HEK293 (cell line): ENCODE results near the gene TSC2.
"Not testable (repeated sequence)": the region's sequence is repeated elsewhere in the genome, so short reads cannot be mapped to it uniquely, and the experiment has no call there.

Experiments used
- CTCF ChIA-PET: fragments of 350-600 bp; formaldehyde crosslinking; extraction: SDS; loops from one replicate; lab custom pipeline; 2021; ENCODE audit warnings: antibody characterized with exemption; lab: Yijun Ruan, JAX
- POLR2A ChIA-PET: fragments of 300-600 bp; formaldehyde crosslinking; extraction: SDS; loops from one replicate; lab custom pipeline; 2020; ENCODE audit warnings: antibody characterized with exemption, inconsistent platforms; lab: Yijun Ruan, JAX
- H3K27ac ChIP-seq: fragments of 200-500 bp; sonication (Bioruptor generic); 2 replicates; pipeline ENCODE4 v1.5.1; 2014; ENCODE audit warnings: low read depth, low read length, control low read depth, inconsistent platforms; ENCODE audit errors: extremely low read depth
- H3K36me3 ChIP-seq, 2 experiments: fragments of 200-500 bp in 1 of 2; sonication (Bioruptor generic) in 1 of 2; 1 replicate in 1 of 2; 2 replicates in 1 of 2; pipeline ENCODE4 v1.5.1; 2014 to 2017; ENCODE audit warnings: inconsistent platforms in 2 of 2, low read length in 2 of 2; ENCODE audit not compliant: control insufficient read depth in 2 of 2, insufficient read depth in 1 of 2
- H3K4me1 ChIP-seq: fragments of 200-500 bp; sonication (Bioruptor generic); 2 replicates; pipeline ENCODE4 v1.5.1; 2014; ENCODE audit warnings: mild to moderate bottlenecking, low read length, inconsistent platforms; ENCODE audit not compliant: control insufficient read depth, insufficient read depth
- H3K4me3 ChIP-seq: 2 replicates; pipeline ENCODE4 v1.5.1; 2011; ENCODE audit warnings: low read depth, mild to moderate bottlenecking, control low read depth, low read length, moderate library complexity
- H3K9me3 ChIP-seq: fragments of 200-500 bp; sonication (Bioruptor generic); 2 replicates; pipeline ENCODE4 v1.5.1; 2014; ENCODE audit warnings: low read depth, low read length, inconsistent platforms; ENCODE audit not compliant: control insufficient read depth, insufficient read depth
- SCRT1 ChIP-seq: fragments of 450-650 bp; formaldehyde crosslinking; IDR thresholded peaks from 2 replicates; pipeline ENCODE4 v1.5.1; 2016; ENCODE audit warnings: missing biosample characterization, missing genetic modification characterization, borderline replicate concordance
- ZBTB8A ChIP-seq: fragments of 450-650 bp; formaldehyde crosslinking; IDR thresholded peaks from 2 replicates; pipeline ENCODE4 v1.5.1; 2016; ENCODE audit warnings: missing biosample characterization, missing genetic modification characterization
- ZFP3 ChIP-seq: fragments of 450-650 bp; formaldehyde crosslinking; IDR thresholded peaks from 2 replicates; pipeline ENCODE4 v1.5.1; 2016; ENCODE audit warnings: low read depth, missing biosample characterization, missing genetic modification characterization
- TF ChIP-seq, protein P1 (sequence below): fragments of 450-650 bp; formaldehyde crosslinking; IDR thresholded peaks from 2 replicates; pipeline ENCODE4 v1.5.1; 2016; ENCODE audit warnings: missing biosample characterization, missing genetic modification characterization

TSC2 gene

DNA sequence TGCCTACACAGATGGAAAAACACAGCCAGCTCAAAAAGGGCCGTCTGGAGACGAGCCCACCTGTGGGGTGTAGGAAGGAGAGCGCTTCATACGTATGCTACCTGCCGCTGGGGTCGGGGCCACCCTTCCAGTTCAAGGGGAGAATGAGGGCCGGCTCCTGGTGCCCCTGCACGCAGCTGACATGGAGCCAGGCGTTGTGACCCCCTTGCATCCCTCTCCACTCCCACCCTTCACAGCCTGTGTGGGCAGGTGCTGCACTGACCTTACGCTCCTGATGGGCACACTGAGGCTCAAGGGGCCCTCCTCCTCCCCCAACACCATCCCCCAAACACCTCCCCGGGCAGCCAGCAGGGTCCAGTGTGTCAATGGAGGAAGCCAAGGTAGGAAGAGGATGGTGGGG, 77.8 kb downstream of the TSC2 start:
- not testable (repeated sequence) for H3K4me3 ChIP-seq, H3K36me3 ChIP-seq
- POLR2A ChIA-PET = interaction anchor here (0.6 to 2.3 kb wide), 2 partner anchors 30 to 81 kb away, joined by 5 to 12 read pairs; partner anchors contain the start of gene TRAF7
- TF ChIP-seq SCRT1 (tag by site-specific recombination) = peak; percentile 43; the same call in 1 of the 2 replicates
- TF ChIP-seq, all 188 proteins: peak for 1; not testable (repeated sequence) for 187
- H3K4me1 ChIP-seq, H3K9me3 ChIP-seq: not testable (repeated sequence)
- CTCF ChIA-PET = interaction anchor here (0.6 kb wide), 1 partner anchor 83 kb away, joined by 3 read pairs; no protein-coding TSS in a partner anchor
- H3K27ac ChIP-seq = peak overlapping the region; percentile 91; the same call in 1 of the 2 replicates

DNA sequence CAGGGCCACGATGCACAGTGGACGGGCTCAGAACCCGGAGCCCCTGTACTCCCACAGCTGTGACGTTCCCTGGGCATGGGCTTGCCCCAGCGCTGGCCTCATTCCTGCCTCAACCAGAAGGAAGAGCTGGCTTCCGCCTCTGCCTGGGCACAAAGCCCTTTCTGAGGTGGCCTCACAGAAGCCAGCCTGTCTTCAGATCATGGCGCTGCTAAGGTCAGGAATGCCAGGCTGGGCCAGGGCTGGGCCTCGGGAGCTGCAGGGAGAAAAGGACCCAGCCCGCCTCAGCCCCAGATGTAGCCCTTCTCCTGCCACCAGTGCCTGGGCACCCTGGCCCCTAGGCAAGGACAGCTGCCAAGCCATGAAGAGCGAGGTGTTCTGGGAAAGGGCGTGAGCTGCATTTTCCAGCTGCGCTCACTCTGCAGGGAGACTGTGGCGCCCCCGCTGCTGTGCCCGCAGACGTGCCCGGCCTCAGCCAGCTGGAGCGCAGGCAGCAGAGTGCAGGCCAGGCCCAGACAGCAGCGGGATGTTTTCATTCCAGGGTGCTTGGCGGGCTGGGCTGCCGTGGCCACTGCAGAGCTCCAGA, 78.5 kb downstream of the TSC2 start:
- not testable (repeated sequence) for H3K4me3 ChIP-seq, H3K27ac ChIP-seq, H3K9me3 ChIP-seq, H3K4me1 ChIP-seq, H3K36me3 ChIP-seq
- peak; percentile 33; the same call in 1 of the 2 replicates for TF ChIP-seq ZBTB8A (tag by site-specific recombination)
- TF ChIP-seq, protein P1, sequence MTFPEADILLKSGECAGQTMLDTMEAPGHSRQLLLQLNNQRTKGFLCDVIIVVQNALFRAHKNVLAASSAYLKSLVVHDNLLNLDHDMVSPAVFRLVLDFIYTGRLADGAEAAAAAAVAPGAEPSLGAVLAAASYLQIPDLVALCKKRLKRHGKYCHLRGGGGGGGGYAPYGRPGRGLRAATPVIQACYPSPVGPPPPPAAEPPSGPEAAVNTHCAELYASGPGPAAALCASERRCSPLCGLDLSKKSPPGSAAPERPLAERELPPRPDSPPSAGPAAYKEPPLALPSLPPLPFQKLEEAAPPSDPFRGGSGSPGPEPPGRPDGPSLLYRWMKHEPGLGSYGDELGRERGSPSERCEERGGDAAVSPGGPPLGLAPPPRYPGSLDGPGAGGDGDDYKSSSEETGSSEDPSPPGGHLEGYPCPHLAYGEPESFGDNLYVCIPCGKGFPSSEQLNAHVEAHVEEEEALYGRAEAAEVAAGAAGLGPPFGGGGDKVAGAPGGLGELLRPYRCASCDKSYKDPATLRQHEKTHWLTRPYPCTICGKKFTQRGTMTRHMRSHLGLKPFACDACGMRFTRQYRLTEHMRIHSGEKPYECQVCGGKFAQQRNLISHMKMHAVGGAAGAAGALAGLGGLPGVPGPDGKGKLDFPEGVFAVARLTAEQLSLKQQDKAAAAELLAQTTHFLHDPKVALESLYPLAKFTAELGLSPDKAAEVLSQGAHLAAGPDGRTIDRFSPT (tag by site-specific recombination) = peak; percentile 43; the same call in 1 of the 2 replicates
- POLR2A ChIA-PET = interaction anchor here (2.3 kb wide), 1 partner anchor 29 kb away, joined by 12 read pairs; the partner anchor contains the start of gene TRAF7
- CTCF ChIA-PET = interaction anchor here (0.7 kb wide), 1 partner anchor 14 kb away, joined by 3 read pairs; no protein-coding TSS in a partner anchor

DNA sequence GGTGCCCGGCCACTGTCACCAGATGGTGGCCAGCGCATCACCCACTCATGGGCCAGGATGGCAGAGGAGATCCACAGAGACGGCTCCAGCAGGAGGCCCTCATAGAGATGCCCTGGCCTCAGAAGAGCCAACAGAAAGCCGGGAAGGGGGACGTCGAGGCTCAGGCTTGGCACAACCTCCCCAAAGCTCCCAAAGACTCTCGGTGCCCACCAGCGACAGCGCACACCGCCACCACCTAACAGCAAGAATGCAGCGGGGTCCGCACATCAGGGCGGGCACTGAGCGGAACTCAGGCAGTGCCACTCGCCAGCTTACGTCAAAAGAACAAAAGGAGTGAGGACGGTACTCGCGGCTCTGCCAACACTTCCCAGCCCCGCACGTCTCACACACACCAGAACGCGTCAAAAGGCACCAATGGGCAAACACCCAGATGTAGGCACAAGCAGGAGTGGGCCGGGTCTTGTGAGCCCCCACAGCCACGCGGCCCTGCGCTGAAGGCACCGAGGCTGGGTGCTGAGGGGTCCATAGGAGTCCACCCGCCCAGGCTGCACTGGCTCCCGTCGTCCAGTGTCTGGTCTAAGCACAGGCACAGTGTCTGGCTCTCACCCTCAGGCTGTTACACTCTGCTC, 79.3 kb downstream of the TSC2 start:
- H3K4me1 ChIP-seq = not testable (repeated sequence)
- CTCF ChIA-PET = interaction anchor here (0.7 kb wide), 1 partner anchor 14 kb away, joined by 3 read pairs; no protein-coding TSS in a partner anchor
- TF ChIP-seq ZBTB8A (tag by site-specific recombination) (peak; percentile 57; the same call in 1 of the 2 replicates), ZFP3 (tag by site-specific recombination) (peak; percentile 69; the same call in 1 of the 2 replicates)

DNA sequence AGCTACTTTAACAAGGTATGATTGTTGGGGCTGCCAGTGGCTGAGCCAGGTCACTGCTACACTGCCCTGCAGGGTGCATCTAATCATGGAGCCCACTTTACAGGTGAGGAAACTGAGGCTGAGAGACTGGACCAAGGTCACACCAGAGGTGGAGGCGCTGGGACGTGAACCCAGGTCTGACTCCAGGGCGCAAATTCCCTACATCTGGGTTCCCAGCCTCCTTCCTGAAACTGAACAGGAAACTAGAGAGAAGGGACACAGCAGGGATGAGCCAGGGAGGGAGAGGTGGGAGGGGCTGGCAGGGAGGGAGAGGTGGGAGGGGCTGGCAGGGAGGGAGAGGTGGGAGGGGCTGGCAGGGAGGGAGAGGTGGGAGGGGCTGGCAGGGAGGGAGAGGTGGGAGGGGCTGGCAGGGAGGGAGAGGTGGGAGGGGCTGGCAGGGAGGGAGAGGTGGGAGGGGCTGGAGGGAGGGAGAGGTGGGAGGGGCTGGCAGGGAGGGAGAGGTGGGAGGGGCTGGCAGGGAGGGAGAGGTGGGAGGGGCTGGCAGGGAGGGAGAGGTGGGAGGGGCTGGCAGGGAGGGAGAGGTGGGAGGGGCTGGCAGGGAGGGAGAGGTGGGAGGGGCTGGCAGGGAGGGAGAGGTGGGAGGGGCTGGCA, 80.0 kb downstream of the TSC2 start:
- H3K27ac ChIP-seq, H3K36me3 ChIP-seq, CTCF ChIA-PET, H3K4me1 ChIP-seq, H3K9me3 ChIP-seq, H3K4me3 ChIP-seq: not testable (repeated sequence)
- POLR2A ChIA-PET = interaction anchor here (1.3 kb wide), 1 partner anchor 28 kb away, joined by 4 read pairs; the partner anchor contains the start of gene TRAF7

More for the DNA sequence above, 79.3 kb downstream of the TSC2 start:
- H3K36me3 ChIP-seq, H3K4me3 ChIP-seq, POLR2A ChIA-PET, H3K9me3 ChIP-seq: not testable (repeated sequence)
- H3K27ac ChIP-seq = peak overlapping the region; percentile 37; the same call in 1 of the 2 replicates

DNA sequence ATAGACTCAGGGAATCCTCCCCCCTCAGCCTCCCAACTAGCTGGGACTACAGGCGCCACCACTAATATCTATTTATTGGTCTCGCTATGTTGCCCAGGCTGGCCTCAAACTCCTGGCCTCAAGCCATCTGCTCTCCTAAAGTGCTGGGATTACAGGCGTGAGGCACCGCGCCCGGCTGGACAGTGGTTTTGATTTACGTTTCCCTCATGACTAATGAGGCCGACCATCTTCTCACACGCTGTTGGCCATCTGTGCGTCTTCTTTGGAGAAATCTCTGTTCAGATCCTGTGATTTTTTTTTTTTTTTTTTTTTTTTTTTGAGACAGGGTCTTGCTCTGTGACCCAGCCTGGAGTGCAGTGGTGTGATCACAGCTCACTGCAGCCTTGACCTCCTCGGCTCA, 81.5 kb downstream of the TSC2 start:
- H3K36me3 ChIP-seq, H3K4me1 ChIP-seq, CTCF ChIA-PET, H3K4me3 ChIP-seq, H3K27ac ChIP-seq, H3K9me3 ChIP-seq: not testable (repeated sequence)
- POLR2A ChIA-PET = interaction anchor here (1.1 kb wide), 1 partner anchor 18 kb away, joined by 4 read pairs; no protein-coding TSS in a partner anchor

DNA sequence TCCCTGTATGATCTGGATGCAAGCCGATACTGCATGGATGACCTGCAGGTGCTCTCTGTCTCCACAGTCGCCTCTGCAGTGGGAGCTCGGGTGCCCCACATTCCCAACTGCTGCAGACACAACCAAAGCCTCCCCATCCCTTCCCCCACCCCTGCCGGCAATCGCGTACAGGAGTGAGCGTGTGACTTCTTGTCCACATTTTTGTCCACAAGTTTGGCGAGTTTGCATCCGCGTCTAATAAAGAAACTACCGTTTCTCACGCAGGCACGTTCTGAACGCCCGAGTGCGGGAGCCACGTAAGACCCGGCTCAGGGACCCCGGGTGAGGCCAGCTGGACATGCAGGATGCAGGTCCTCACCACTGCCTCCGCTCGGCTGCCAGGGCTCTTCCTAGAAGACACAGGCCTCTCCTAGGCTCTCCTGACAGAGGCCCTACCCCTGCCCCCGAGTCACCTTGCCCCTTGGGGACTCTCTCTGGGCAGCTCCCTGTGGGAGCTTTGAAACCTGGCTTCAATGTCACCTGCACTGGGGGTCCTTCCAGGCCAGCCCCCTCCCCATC, 82.2 kb downstream of the TSC2 start:
- CTCF ChIA-PET, H3K4me1 ChIP-seq, H3K9me3 ChIP-seq, POLR2A ChIA-PET, H3K27ac ChIP-seq, H3K36me3 ChIP-seq, H3K4me3 ChIP-seq: not testable (repeated sequence)

DNA sequence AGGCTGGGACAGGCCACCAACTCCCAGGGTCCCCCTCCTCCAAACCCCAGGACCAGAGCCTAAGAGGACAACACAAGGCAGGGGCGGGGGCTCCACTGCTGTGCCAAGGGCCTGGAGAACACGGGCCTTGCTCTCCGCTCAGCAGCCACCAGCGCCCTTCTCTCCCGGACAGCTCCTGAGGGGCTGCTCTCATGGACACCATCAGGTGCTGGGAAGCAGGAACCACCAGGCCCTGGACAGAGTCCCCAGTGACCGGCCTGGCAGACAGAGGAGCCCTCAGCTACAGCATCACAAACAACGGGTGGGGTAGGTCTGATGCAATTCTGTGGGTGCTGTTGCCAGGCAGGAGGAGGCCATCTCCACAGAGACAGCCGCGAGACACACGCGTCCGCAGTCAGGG, 86.0 kb downstream of the TSC2 start:
- CTCF ChIA-PET, H3K4me3 ChIP-seq, POLR2A ChIA-PET: not testable (repeated sequence)

More for the DNA sequence above, 86.0 kb downstream of the TSC2 start:
- not testable (repeated sequence) for H3K4me1 ChIP-seq, H3K27ac ChIP-seq, H3K9me3 ChIP-seq, H3K36me3 ChIP-seq
